HG03571 (cell line): ENCODE results near the gene PAX7.
"Not testable (repeated sequence)": the region's sequence is repeated elsewhere in the genome, so short reads cannot be mapped to it uniquely, and the experiment has no call there.

Experiments used
- ATAC-seq: cut with Tn5 transposase; IDR thresholded peaks from one replicate; pipeline ENCODE4 v1.9.1; 2021; ENCODE audit not compliant: unreplicated experiment

The PAX7 gene

DNA sequence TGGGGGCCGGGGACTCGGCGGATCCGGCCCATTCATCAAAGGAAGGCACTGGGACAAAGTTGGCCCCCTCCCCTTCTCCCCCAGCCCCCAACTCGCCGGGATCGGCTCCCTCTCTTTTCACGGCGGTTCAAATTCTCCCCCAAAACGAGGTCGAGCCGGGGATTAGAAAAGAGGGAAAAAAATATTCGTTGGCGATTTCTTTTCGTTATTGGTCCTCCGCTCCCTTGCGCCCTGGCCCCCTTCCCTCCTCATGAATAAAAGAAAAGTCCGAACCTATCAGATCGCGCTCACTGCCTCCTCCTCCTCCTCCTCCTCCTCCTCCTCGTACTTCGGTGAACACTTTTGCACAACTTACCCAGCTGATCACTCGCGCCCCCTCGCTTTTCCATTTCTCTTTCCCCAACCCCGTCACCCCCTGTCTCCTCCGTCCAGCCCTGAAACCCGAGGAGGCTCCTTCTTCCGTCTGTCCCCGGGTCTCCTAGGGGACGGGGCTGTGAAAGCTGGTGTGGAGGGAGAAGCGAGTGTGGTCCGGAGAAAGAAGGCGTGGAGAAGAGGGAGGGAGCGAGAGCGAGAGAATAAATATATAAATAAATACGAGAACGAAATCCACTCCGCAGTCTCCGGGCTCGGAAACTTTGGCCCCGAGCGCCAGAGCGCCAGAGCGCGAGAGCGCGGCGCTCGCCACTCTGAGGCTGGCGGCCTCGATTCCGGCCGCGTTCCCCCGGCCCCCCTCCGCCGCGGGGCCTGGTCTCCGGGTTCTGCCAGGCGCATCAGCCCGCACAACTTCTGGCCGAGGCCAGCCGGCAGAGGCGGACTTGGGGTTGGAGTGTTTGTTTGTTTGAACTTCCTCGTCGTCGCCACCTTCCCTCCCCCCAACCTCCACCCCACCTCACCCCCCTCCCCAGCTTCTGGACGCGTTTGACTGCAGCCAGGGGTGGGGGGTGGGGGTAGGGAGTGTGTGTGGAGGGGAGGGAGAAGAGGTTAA is at the start of gene PAX7:
Gene PAX7 (plus strand): TSS at position 336 of the 985 bp plus-strand sequence. CDS start 758 bp downstream, outside the sequence.
- no peak for ATAC-seq

DNA sequence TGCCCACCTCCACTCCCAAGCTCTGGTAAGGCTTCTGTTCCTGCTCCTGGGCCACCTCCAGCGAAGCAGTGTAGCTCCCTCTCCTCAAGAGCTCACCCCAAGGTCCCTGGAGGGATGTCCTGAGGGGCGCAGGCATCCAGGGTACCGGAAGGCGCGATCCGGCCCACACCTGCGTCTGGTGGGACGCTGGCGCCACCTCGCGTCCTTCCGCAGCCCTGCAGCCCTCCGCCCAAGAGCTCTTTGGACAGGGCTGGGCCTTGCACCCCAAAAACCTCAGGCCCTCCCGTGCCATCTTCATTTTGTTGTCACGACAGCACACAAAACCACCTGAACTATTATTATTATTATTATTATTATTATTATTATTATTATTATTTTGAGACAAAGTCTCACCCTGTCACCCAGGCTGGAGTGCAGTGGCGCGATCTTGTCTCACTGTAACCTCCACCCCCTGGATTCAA is 49.2 kb upstream of the PAX7 start:
- no peak for ATAC-seq

GRCh38 chr1:18582890-18583289 is 47.8 kb upstream of the PAX7 start:
- ATAC-seq = no peak

DNA sequence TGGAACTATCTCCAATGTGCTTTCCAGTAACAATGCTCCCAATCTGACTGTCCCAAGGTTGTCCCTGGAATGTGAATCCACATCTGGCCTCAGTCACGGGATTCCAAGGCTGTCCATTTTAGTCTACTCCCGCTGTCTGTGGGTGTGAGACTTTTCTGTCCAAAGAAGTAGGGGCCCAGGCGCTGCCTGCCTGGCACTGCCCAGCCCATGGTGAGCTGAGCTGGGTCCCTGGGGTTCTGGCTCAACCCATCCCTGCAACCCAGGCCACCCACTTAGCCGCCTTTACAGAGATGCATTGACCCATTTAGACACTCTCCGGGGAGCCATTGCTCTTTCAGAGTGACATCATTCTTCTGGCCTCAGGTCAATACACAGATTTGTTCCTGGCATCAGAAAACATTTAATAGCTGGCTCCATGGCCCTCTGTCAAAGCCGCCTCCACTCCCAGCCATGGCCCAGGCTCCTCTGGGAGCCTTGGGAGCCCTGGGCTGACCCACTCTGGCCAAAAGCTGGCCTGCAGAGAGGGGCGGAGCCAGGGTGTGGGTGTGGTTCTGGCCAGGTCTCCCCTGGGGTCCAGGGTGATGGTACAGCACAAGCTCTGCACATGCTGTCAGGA is 47.2 kb upstream of the PAX7 start:
- ATAC-seq = no peak

DNA sequence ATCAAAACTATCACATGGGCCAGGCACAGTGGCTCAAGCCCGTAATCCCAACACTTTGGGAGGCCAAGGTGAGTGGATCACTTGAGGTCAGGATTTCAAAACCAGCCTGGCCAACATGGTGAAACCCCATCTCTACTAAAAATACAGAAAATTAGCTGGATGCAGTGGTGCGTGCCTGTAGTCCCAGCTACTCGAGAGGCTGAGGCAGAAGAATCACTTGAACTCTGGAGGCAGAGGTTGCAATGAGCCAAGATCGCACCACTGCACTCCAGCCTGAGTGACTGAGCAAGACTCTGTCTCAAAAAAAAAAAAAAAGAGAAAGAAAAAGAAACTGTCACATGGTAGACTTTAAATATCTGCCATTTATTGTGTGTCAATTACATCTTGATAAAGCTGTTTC is 44.6 kb upstream of the PAX7 start:
- not testable (repeated sequence) for ATAC-seq

- no peak for ATAC-seq
Measured at GRCh38 chr1:18588093-18588492, 42.6 kb upstream of the PAX7 start.

DNA sequence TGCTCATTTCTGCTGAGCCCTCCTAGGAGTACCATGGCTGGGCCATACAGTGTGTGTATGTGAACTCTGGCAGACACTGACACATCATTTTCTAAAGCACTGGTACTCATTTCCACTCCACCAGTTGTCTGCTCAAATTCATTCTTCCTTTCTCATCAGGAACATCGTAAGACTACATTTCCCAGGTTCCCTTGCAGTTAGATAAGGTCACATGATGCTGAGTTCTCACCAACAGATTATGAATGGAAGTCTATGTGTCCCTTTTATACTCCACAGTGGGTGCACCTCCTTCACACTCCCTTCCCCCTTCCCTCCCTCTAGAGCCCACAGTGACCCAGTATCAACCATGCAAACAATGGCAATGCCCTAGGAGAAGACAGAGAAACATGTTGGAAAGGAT is 38.3 kb upstream of the PAX7 start:
- no peak for ATAC-seq

GRCh38 chr1:18597160-18598042 is 33.2 kb upstream of the PAX7 start:
- no peak for ATAC-seq

- ATAC-seq = no peak
Measured at GRCh38 chr1:18599086-18599485, 31.6 kb upstream of the PAX7 start.

DNA sequence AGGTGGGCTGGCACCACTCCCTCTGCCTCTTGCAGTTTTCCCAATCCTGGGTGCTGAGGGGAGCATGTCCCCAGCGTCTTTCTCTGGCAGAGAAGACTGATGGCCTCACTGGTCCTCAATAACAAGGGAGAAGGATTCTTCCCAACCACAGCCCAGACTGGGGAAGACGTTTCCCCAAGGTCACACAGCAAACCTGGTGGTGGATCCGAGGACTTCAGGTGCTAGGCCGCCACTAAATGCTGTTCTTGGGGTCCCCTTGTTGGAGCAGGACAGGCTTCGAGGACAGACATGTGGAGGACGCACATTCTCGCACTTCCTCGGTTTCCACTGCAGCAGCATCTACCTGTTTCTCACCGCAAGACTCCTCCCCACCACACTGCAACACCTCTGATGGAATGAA is 30.9 kb upstream of the PAX7 start:
- no peak for ATAC-seq

- ATAC-seq = no peak
Measured at GRCh38 chr1:18602533-18603211, 28.0 kb upstream of the PAX7 start.

- ATAC-seq = no peak
Measured at GRCh38 chr1:18603212-18603852, 27.3 kb upstream of the PAX7 start.

DNA sequence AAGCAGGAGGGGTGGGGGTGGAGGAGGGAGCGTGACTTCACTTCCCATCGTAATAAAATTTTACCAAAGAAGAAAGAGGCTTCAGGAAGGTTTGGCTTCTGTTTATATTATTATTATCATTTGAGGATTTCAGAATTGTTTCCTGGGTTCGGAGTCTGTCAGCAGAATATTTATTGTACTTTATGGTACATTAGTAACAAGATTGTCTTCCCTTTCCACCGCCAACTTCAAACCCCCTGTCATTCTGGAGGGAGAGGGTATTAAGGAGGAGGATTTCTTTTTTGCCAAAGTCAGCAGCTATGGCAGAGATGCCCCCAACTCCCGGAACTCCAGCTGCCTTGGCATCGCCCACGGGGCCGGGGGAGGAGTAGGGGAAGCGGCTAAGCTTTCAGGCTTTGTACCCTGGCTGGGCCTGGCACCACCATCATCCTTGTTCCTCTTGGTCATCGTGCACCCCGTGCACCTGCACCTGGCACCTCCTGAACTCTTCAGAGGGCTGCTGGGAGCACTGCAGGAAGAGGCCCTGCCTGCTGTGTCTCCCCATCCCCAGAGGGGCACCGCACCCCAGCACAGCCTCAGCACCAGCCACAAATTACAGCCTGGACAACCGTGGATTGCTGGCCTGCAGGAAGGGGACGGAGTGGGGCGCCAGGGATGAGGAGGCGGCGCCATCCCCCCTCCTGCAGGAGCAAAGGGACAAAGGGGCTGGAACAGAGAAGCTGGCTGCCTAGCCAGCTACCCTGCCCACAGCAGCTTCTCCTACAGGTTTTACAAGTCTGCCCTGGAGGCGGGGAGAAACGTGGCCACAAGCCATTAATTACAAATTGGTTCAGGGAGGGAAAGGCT is 24.0 kb upstream of the PAX7 start:
- no peak for ATAC-seq

DNA sequence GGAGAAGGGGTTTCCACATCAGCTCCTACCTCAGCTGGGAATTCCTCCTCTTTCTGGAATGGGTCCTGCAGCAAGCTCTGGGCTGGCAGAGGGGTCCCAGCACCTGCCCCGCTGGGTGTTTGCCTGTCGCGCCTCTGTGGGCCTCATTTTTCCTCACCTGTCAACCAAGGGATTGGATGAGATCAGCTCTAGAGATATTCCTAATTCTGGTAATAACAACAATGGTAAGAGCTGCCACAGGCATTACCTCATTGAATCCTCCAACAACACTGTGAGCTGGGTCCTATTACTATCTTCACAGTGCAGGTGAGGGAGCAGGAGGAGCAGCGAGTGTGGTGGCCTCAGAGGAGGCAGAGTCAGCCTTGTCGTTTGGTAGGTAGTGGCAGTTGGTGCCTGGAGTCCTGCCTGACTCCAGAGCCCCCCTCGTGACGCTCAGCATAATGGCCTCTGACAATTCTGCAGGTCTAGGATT is 23.3 kb upstream of the PAX7 start:
- no peak for ATAC-seq

- no peak for ATAC-seq
Measured at GRCh38 chr1:18608534-18608933, 22.1 kb upstream of the PAX7 start.

- no peak for ATAC-seq
Measured at GRCh38 chr1:18611311-18611710, 19.3 kb upstream of the PAX7 start.

GRCh38 chr1:18612073-18612472 is 18.6 kb upstream of the PAX7 start:
- no peak for ATAC-seq

DNA sequence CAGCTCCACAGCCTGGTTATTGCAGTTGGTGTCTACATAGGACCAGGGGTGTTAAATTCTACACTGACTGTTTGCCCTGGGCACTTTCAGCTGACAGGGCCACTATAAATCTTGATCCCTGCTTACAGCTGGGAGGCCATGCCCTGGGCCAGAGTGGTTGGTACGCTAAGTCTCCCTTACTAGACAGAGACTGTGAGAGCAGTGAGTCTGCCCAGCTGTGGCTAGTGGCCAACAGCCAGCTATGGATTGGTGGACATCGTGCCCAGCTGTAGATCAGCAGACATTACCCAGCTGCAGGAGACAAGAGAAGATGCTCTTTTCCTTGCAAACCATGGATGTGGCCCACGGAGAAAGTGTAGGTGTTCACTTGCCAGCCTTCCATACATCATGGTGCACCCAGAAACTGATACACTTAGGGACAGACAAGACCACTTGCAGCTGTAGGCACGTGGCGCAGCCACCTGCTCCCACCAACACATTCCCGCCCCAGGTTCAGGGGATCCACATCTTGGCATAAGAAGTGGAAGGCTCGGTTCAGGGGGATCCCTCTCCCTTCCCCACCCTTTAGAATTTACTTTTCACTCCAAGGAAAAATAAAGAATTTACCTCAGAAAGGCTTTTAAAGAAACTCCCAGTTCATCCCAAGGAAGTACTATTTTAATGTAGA is 16.4 kb upstream of the PAX7 start:
- ATAC-seq = no peak
